PC-3 (cell line): Measurements from ENCODE around the gene OSTC. TPM values are rescaled to one million over a fixed set of nuclear protein-coding genes. Genes with fewer than 3 reads are reported as not detected.

Experiments
- ATAC-seq: fragments of 200-7000 bp; cut with Tn5 transposase; 2 replicates; pipeline ENCODE4 v1.9.1; 2020; ENCODE audit warnings: mild to moderate bottlenecking, moderate library complexity
- BruUV-seq: library from RNA; stranded (reverse); fragments of 400-500 nt; replicated peaks from 2 replicates; lab custom pipeline; 2021; lab: Mats Ljungman, UMichigan
- CTCF ChIA-PET: fragments of 300-600 bp; sonication (Branson Sonifier 250); formaldehyde crosslinking; loops from one replicate; lab custom pipeline; 2022; ENCODE audit warnings: antibody characterized with exemption; lab: Charles Lee
- POLR2A ChIA-PET: fragments of 300-600 bp; sonication (Branson Sonifier 250); formaldehyde crosslinking; loops from one replicate; lab custom pipeline; 2022; ENCODE audit warnings: antibody characterized with exemption; ENCODE audit not compliant: unreplicated experiment; lab: Charles Lee
- DNase-seq: peaks from one replicate; pipeline ENCODE4 v3.0.0-alpha.2; 2015
- H2AFZ ChIP-seq: fragments of 300-600 bp; sonication (generic); 2 replicates; pipeline ENCODE4 v1.6.0; 2016; ENCODE audit warnings: antibody characterized with exemption, low read length
- H3F3A ChIP-seq: fragments of 300-600 bp; sonication (generic); one replicate; pipeline ENCODE4 v1.6.0; 2017; ENCODE audit warnings: antibody characterized with exemption, low read length, control low read depth, mild to moderate bottlenecking; ENCODE audit not compliant: unreplicated experiment
- H3K27ac ChIP-seq: fragments of 300-600 bp; sonication (generic); 2 replicates; pipeline ENCODE4 v1.5.1; 2016; ENCODE audit warnings: mild to moderate bottlenecking, low read length
- H3K27me3 ChIP-seq: fragments of 300-600 bp; sonication (generic); 2 replicates; pipeline ENCODE4 v1.6.1; 2016; ENCODE audit warnings: low read length, mixed read lengths
- H3K36me3 ChIP-seq: fragments of 300-600 bp; sonication (generic); 2 replicates; pipeline ENCODE4 v1.6.1; 2016; ENCODE audit warnings: low read depth, mixed run types, low read length, mixed read lengths
- H3K4me1 ChIP-seq: fragments of 300-600 bp; sonication (generic); 2 replicates; pipeline ENCODE4 v1.5.1; 2016; ENCODE audit warnings: low read length; ENCODE audit not compliant: insufficient read depth
- H3K4me2 ChIP-seq: fragments of 300-600 bp; sonication (generic); 2 replicates; pipeline ENCODE4 v1.6.0; 2016; ENCODE audit warnings: low read length
- H3K4me3 ChIP-seq: fragments of 300-600 bp; sonication (generic); 2 replicates; pipeline ENCODE4 v1.5.1; 2016; ENCODE audit warnings: mild to moderate bottlenecking, low read length, mixed read lengths
- H3K79me2 ChIP-seq: fragments of 300-600 bp; sonication (generic); 2 replicates; pipeline ENCODE4 v1.6.1; 2017; ENCODE audit warnings: low read length, mixed read lengths
- H3K9ac ChIP-seq: fragments of 300-600 bp; sonication (generic); 2 replicates; pipeline ENCODE4 v1.6.0; 2016; ENCODE audit warnings: mild to moderate bottlenecking, low read length
- H3K9me2 ChIP-seq: fragments of 300-600 bp; sonication (generic); replicated peaks from 2 replicates; pipeline ENCODE4 v1.6.1; 2016; ENCODE audit warnings: mixed run types, low read length, mixed read lengths
- H3K9me3 ChIP-seq: fragments of 300-600 bp; sonication (generic); 2 replicates; pipeline ENCODE4 v1.6.1; 2016; ENCODE audit warnings: low read length, mixed read lengths
- H4K20me1 ChIP-seq: fragments of 300-600 bp; sonication (generic); 2 replicates; pipeline ENCODE4 v1.6.1; 2016; ENCODE audit warnings: low read length, mixed read lengths
- EZH2 ChIP-seq: fragments of 300-600 bp; sonication (generic); IDR thresholded peaks from one replicate; pipeline ENCODE4 v1.6.1; 2017; ENCODE audit warnings: antibody characterized with exemption, mild to moderate bottlenecking, low read length; ENCODE audit not compliant: unreplicated experiment
- EZH2phosphoT487 ChIP-seq: fragments of 300-600 bp; sonication (generic); IDR thresholded peaks from 2 replicates; pipeline ENCODE4 v1.6.1; 2018; ENCODE audit warnings: mild to moderate bottlenecking, antibody characterized with exemption, low read length, borderline replicate concordance
- intact Hi-C: fragments of 100-400 bp; cut with micrococcal nuclease; formaldehyde crosslinking; loops from 2 replicates; pipeline ENCODE4 v1.9.0; 2023
- total RNA-seq: library from RNA; depleted of rRNA; stranded (reverse); fragments of >200 nt; gene quantifications from 2 replicates; pipeline ENCODE4 v1.2.3, GENCODE V29; 2014
- TF ChIP-seq, protein P1 (sequence below): fragments of 300-600 bp; sonication (generic); conservative IDR thresholded peaks from 2 replicates; pipeline ENCODE4 v1.5.1; 2017; ENCODE audit warnings: antibody characterized with exemption, low read depth, mild to moderate bottlenecking, low read length

OSTC gene
- total RNA-seq, 1 experiment from 2014 or later, result 49.1 TPM

DNA sequence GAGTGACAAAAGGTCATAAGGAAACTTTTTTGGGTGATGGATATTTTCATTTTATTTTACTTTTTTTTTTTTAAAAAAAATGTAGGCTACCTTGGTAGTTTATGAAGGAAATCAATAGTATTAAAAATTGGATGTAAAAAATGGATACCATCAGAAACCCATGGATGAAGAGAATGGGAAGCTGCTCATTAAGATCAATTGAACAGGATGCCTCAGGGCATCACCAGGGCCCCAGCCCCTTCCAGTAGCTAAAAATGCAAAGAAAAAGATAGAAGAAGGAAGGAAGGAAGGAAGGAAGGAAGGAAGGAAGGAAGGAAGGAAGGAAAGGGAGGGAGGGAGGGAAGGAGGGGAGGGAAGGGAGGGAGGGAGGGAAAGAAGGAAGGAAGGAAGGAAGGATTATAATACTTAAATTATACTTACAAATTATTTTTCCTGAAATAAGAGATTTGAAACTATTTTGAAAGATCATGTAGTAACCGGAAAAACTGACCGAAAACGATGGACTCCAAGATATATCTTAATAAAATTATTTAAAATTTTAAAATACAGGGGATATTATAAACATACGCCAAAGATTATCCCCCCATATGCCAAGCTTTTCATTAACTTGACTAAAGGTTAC lies 24.1 kb downstream of the OSTC start:
- no peak overlapping the region for H3K27ac ChIP-seq
- H3K4me1 ChIP-seq, result no peaks in the 10 kb centered on the region
- TF ChIP-seq EZH2 (no peak), EZH2phosphoT487 (no peak)
- TF ChIP-seq, protein P1, sequence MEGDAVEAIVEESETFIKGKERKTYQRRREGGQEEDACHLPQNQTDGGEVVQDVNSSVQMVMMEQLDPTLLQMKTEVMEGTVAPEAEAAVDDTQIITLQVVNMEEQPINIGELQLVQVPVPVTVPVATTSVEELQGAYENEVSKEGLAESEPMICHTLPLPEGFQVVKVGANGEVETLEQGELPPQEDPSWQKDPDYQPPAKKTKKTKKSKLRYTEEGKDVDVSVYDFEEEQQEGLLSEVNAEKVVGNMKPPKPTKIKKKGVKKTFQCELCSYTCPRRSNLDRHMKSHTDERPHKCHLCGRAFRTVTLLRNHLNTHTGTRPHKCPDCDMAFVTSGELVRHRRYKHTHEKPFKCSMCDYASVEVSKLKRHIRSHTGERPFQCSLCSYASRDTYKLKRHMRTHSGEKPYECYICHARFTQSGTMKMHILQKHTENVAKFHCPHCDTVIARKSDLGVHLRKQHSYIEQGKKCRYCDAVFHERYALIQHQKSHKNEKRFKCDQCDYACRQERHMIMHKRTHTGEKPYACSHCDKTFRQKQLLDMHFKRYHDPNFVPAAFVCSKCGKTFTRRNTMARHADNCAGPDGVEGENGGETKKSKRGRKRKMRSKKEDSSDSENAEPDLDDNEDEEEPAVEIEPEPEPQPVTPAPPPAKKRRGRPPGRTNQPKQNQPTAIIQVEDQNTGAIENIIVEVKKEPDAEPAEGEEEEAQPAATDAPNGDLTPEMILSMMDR, result no peak
- H3K27me3 ChIP-seq, result no peaks in the 10 kb centered on the region
- no peak overlapping the region for H2AFZ ChIP-seq
- H3K4me3 ChIP-seq, result no peak overlapping the region
- H3K36me3 ChIP-seq, result no peaks in the 10 kb centered on the region
- BruUV-seq, result no TSS peak
- H3K4me2 ChIP-seq, result no peak overlapping the region
- H3K9me2 ChIP-seq, result no peaks in the 10 kb centered on the region
- ChIA-PET CTCF (no interaction called here), POLR2A (no interaction called here)
- ATAC-seq, result no peak
- no peaks in the 10 kb centered on the region for H3K79me2 ChIP-seq
- H3K9me3 ChIP-seq, result no peaks in the 10 kb centered on the region
- H4K20me1 ChIP-seq, result no peaks in the 10 kb centered on the region
- no peaks in the 10 kb centered on the region for H3F3A ChIP-seq
- H3K9ac ChIP-seq, result no peak overlapping the region
- no peak for DNase-seq
- intact Hi-C loops, result no loop called here

- no peaks in the 10 kb centered on the region for H3K36me3 ChIP-seq
- H3K79me2 ChIP-seq, result no peaks in the 10 kb centered on the region
- H3K4me1 ChIP-seq, result no peaks in the 10 kb centered on the region
- no peaks in the 10 kb centered on the region for H3K9me3 ChIP-seq
- no peak overlapping the region for H3K4me2 ChIP-seq
- TF ChIP-seq, protein P1, result no peak
- TF ChIP-seq EZH2phosphoT487 (no peak), EZH2 (no peak)
- H2AFZ ChIP-seq, result no peak overlapping the region
- ChIA-PET CTCF (no interaction called here), POLR2A (no interaction called here)
- H3K27me3 ChIP-seq, result no peaks in the 10 kb centered on the region
- BruUV-seq, result no TSS peak
- no peak overlapping the region for H3K9ac ChIP-seq
- ATAC-seq (no peak), DNase-seq (no peak)
- no peak overlapping the region for H3K27ac ChIP-seq
- no peaks in the 10 kb centered on the region for H3F3A ChIP-seq
- no peaks in the 10 kb centered on the region for H3K9me2 ChIP-seq
- H3K4me3 ChIP-seq, result no peak overlapping the region
- intact Hi-C loops, result no loop called here
- H4K20me1 ChIP-seq, result no peaks in the 10 kb centered on the region
These were observed 31.0 kb downstream of the OSTC start for GRCh38 chr4:108681321-108681809.

DNA sequence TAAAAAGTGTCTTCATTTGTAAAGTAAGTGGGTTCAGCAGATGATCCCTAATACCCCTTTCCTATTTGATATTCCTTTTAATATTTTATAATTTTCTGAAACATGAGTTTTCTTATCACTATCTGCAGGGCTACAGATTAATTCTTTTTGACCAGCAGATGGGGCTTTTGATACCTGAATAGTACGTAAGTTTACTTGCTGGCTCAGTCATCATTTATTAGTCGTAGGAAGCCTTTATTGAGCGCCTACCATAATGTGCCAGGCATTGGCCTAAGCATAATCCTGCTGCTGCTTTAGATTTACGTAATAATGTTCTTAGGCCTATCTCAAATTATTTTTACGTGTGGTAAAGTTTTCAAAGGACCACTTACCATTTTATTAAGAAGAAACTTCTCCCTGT lies 33.1 kb downstream of the OSTC start:
- Histone ChIP-seq H4K20me1 (no peaks in the 10 kb centered on the region), H3K79me2 (no peaks in the 10 kb centered on the region), H3K4me2 (no peak overlapping the region), H3F3A (no peaks in the 10 kb centered on the region), H3K4me3 (no peak overlapping the region), H3K36me3 (no peaks in the 10 kb centered on the region), H3K9me2 (no peaks in the 10 kb centered on the region), H3K4me1 (no peaks in the 10 kb centered on the region), H2AFZ (no peak overlapping the region), H3K9me3 (no peaks in the 10 kb centered on the region), H3K27me3 (no peaks in the 10 kb centered on the region), H3K27ac (no peak overlapping the region), H3K9ac (no peak overlapping the region)
- no TSS peak for BruUV-seq
- peak; percentile 49 for DNase-seq
- POLR2A ChIA-PET, result no interaction called here
- peak; percentile 78 for ATAC-seq
- intact Hi-C loops, result loop anchor here (1.0 to 2.0 kb wide), 2 partner anchors 99 to 723 kb away; no protein-coding TSS in a partner anchor
- CTCF ChIA-PET, result no interaction called here
- TF ChIP-seq EZH2phosphoT487, result no peak
- TF ChIP-seq EZH2, result no peak
- TF ChIP-seq, protein P1, result peak; percentile 59
